ENCODE data around the gene HAPLN2. TPM values are rescaled to one million over a fixed set of nuclear protein-coding genes. Genes with fewer than 3 reads are reported as not detected.

HAPLN2 gene
- total RNA-seq, 2 donors from 2014 or later: 1.2 TPM; not detected in 1

DNA sequence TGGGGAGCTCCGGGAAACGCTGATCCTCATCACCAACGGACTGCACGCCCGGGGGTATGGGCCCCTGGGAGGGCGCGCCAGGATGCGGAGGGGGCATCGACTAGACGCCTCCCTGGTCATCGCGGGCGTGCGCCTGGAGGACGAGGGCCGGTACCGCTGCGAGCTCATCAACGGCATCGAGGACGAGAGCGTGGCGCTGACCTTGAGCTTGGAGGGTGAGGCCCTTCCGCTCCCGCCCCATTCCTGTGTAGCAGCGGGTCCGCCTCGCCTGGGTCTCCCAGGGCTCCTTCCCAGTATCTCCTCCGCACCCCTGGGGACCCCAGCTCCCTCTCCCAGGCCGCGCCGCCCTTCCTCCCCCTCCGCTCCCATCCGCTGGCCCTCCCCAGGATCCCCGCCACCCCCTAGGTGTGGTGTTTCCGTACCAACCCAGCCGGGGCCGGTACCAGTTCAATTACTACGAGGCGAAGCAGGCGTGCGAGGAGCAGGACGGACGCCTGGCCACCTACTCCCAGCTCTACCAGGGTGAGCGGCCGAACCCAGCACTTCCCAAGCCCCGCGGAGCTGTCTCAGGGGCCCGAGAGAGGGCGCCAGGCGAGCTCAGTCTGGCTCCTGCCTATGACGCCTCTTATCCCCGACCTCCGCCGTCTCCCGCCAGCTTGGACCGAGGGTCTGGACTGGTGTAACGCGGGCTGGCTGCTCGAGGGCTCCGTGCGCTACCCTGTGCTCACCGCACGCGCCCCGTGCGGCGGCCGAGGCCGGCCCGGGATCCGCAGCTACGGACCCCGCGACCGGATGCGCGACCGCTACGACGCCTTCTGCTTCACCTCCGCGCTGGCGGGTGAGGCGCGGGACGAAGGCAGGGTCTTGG is 5.0 kb downstream of the HAPLN2 start:
- ATAC-seq (ENCODE audit: insufficient number of reproducible peaks, low FRiP score, low read depth) (no peak), DNase-seq (ENCODE audit: low spot score) (no peak)
- TF ChIP-seq, protein P1, sequence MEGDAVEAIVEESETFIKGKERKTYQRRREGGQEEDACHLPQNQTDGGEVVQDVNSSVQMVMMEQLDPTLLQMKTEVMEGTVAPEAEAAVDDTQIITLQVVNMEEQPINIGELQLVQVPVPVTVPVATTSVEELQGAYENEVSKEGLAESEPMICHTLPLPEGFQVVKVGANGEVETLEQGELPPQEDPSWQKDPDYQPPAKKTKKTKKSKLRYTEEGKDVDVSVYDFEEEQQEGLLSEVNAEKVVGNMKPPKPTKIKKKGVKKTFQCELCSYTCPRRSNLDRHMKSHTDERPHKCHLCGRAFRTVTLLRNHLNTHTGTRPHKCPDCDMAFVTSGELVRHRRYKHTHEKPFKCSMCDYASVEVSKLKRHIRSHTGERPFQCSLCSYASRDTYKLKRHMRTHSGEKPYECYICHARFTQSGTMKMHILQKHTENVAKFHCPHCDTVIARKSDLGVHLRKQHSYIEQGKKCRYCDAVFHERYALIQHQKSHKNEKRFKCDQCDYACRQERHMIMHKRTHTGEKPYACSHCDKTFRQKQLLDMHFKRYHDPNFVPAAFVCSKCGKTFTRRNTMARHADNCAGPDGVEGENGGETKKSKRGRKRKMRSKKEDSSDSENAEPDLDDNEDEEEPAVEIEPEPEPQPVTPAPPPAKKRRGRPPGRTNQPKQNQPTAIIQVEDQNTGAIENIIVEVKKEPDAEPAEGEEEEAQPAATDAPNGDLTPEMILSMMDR (IDR thresholded peaks at IDR 0.05): peak; percentile 41
- Histone ChIP-seq H3K27ac (no peak overlapping the region), H3K9me3 (no peaks in the 10 kb centered on the region), H3K27me3 (replicated peaks; ENCODE audit: insufficient read depth) (peaks cover 4% of the 10 kb centered on the region), H3K4me1 (ENCODE audit: control insufficient read depth in 1 of 2, low read depth in 2 of 2) (peaks cover 13 to 22% of the 10 kb centered on the region in 2 donors), H3K36me3 (no peaks in the 10 kb centered on the region), H3K4me3 (peak overlapping the region; percentile 69)

DNA sequence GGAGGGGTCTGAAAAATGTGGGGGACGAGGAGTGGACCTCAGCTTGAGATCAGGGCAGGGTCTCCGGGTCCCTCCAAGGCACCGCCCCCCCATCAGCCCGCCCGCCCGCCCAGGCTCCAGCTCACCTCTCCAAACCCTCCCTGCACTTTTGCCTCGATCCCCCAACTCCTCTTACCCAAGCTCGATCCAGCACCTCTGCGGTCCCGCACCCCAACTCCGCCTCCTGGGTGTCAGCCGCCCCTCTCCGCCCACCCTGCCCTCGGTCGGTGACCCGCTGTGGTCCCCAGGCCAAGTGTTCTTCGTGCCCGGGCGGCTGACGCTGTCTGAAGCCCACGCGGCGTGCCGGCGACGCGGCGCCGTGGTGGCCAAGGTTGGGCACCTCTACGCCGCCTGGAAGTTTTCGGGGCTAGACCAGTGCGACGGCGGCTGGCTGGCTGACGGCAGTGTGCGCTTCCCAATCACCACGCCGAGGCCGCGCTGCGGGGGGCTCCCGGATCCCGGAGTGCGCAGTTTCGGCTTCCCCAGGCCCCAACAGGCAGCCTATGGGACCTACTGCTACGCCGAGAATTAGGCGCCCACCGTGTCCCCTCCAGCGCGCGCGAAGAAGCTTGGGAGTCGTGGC is 5.7 kb downstream of the HAPLN2 start:
- H3K4me3 ChIP-seq: peak overlapping the region; percentile 69
- ATAC-seq (ENCODE audit: insufficient number of reproducible peaks, low FRiP score, low read depth) (no peak), DNase-seq (ENCODE audit: low spot score) (no peak)
- H3K27ac ChIP-seq: no peak overlapping the region
- H3K4me1 ChIP-seq (ENCODE audit: control insufficient read depth in 1 of 2, low read depth in 2 of 2): peaks cover 13 to 22% of the 10 kb centered on the region in 2 donors
- H3K27me3 ChIP-seq (replicated peaks; ENCODE audit: insufficient read depth): peaks cover 4% of the 10 kb centered on the region
- no peaks in the 10 kb centered on the region for H3K36me3 ChIP-seq
- TF ChIP-seq, protein P1 (IDR thresholded peaks at IDR 0.05): no peak
- H3K9me3 ChIP-seq: no peaks in the 10 kb centered on the region

DNA sequence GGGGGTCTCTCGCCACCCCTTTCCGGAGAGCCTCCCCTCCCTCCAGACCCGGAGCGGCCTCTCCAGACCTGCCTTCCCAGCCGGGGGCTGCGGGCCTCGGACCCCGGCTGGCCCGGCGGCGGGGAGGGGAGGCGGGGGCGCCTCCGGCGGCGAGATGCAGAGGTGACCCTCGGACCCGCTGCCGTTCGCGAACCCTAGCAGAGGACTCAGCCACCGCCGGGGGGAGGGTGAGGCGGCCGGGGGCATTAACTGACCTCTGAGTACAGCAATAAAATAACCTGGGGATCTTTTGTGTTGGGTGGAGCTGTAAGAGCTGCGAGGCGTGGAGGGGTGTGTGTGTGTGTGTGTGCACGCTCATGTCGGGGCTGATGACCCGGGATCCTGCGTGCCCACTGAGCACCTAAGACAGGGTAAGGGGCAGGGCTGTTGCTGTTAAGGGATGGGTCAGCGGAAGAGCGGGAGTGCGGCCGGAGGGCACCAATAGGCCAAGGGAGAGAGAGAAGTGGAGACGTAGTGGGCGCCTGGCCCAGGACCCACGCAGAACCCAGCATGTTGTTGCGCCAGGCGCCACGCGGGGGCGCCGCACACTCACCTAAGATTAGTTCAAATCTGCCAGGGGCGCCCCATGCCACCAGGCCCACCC is 6.3 kb downstream of the HAPLN2 start:
- DNase-seq (ENCODE audit: low spot score) (no peak), ATAC-seq (ENCODE audit: insufficient number of reproducible peaks, low FRiP score, low read depth) (no peak)
- peaks cover 4% of the 10 kb centered on the region for H3K27me3 ChIP-seq (replicated peaks; ENCODE audit: insufficient read depth)
- TF ChIP-seq, protein P1 (IDR thresholded peaks at IDR 0.05): peak; percentile 82
- H3K27ac ChIP-seq: no peak overlapping the region
- no peaks in the 10 kb centered on the region for H3K36me3 ChIP-seq
- peaks cover 13 to 22% of the 10 kb centered on the region in 2 donors for H3K4me1 ChIP-seq (ENCODE audit: control insufficient read depth in 1 of 2, low read depth in 2 of 2)
- peak overlapping the region; percentile 69 for H3K4me3 ChIP-seq
- H3K9me3 ChIP-seq: no peaks in the 10 kb centered on the region

DNA sequence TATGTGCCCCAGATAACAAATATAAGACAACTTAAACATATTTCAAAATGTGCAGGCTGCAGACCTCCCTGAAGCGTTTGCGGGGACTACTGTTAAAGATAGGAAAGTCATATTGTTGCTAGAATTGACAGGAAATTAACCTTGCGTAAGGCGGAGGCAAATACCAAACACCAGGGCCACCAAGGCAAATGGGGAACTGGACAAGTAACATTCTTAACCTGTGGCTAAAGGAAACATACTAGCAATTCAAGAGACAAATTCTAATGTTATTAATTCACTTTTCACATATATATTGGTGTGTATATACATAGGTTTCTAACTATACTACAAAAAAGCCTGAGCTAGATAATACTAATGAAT is 6.8 kb downstream of the HAPLN2 start:
- TF ChIP-seq, protein P1 (IDR thresholded peaks at IDR 0.05): no peak
- ATAC-seq (ENCODE audit: insufficient number of reproducible peaks, low FRiP score, low read depth) (no peak), DNase-seq (ENCODE audit: low spot score) (no peak)
- peaks cover 13 to 22% of the 10 kb centered on the region in 2 donors for H3K4me1 ChIP-seq (ENCODE audit: control insufficient read depth in 1 of 2, low read depth in 2 of 2)
- no peak overlapping the region for H3K27ac ChIP-seq
- no peaks in the 10 kb centered on the region for H3K36me3 ChIP-seq
- no peak overlapping the region for H3K4me3 ChIP-seq
- peaks cover 4% of the 10 kb centered on the region for H3K27me3 ChIP-seq (replicated peaks; ENCODE audit: insufficient read depth)
- no peaks in the 10 kb centered on the region for H3K9me3 ChIP-seq

DNA sequence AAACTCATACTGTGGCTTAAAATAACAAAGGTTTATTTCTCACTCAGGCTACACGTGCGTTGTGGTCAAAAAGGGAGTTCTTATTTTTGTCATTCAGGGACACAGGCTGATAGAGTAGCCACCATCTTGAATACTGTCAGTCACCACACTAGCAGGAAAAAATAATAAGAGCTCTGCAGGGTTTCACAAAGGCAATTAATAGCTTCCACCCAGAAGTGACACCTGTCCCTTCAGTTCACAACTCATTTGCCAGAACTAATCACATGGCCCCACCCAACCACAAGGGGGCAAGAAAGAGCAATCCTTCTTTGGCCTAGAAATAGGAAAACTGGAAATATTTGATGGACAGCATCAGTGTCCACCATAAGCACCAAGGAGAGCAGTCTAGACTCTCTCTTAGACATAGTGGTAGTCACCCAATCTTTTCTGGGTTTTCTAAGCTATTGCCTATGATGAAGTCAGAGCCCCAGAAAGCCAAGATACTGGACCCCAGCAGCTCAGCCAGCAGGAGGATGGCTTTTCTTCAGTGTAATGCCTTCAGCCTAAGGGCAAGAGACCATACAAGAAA is 8.2 kb downstream of the HAPLN2 start:
- Histone ChIP-seq H3K27me3 (replicated peaks; ENCODE audit: insufficient read depth) (peaks cover 4% of the 10 kb centered on the region), H3K4me3 (no peak overlapping the region), H3K9me3 (no peaks in the 10 kb centered on the region), H3K36me3 (no peaks in the 10 kb centered on the region), H3K27ac (no peak overlapping the region), H3K4me1 (ENCODE audit: control insufficient read depth in 1 of 2, low read depth in 2 of 2) (peaks cover 13 to 22% of the 10 kb centered on the region in 2 donors)
- TF ChIP-seq, protein P1 (IDR thresholded peaks at IDR 0.05): peak; percentile 39
- ATAC-seq (ENCODE audit: insufficient number of reproducible peaks, low FRiP score, low read depth) (no peak), DNase-seq (ENCODE audit: low spot score) (no peak)

All from thoracic aorta (tissue), 2 donors.